ENCODE measurements around the gene GALNTL6. TPM values are rescaled to one million over a fixed set of nuclear protein-coding genes. Genes with fewer than 3 reads are reported as not detected.

Gene GALNTL6
- total RNA-seq, 1 experiment from 2014 or later = not detected

DNA sequence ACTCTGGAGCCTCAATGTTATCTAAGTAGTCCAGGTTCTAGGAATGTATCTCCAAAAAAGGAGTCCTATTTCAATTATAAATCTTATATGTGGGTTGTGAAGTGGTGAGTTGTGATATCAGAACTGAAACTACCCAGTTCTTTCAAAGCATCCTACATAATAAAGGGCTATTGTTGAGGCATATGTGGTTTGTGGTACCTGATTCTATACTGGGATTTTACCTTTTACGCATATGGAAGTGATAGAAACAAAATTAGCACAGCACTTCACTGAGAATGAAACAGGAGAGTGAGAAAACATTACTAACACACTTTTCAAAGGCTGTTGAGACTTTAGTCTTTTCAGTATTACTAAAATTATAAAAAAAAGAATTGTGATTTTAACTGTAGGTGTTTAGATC lies 937.7 kb downstream of the GALNTL6 start:
- no CpG with 5 or more reads among the region's 1 CpG for WGBS (ENCODE audit: extremely low coverage, insufficient read length, low lambda C conversion rate)
- Histone ChIP-seq H3K79me1 (ENCODE audit: insufficient read depth, low read depth, low read length, poor library complexity, severe bottlenecking) (no peaks in the 10 kb centered on the region), H2BK15ac (ENCODE audit: low read depth, low read length) (no peak overlapping the region), H3K9ac (ENCODE audit: extremely low read depth, insufficient read length, low read length) (no peak overlapping the region), H3K27me3 (ENCODE audit: insufficient read depth, low read length) (no peaks in the 10 kb centered on the region), H2BK120ac (ENCODE audit: low read depth, low read length, poor library complexity, severe bottlenecking) (no peak overlapping the region), H3K9me3 (ENCODE audit: control insufficient read depth, low read depth, low read length) (no peaks in the 10 kb centered on the region), H2BK12ac (ENCODE audit: insufficient read length, low read depth, low read length) (no peak overlapping the region), H3K56ac (ENCODE audit: insufficient read length, low read depth, low read length) (no peak overlapping the region), H3K23me2 (ENCODE audit: insufficient read length, low read depth, low read length, poor library complexity, severe bottlenecking) (no peaks in the 10 kb centered on the region), H3T11ph (ENCODE audit: low read length) (no peak overlapping the region), H4K5ac (ENCODE audit: insufficient read length, low read depth, low read length) (no peak overlapping the region), H4K91ac (ENCODE audit: insufficient read length, low read depth, low read length) (no peak overlapping the region), H3K14ac (ENCODE audit: insufficient read depth, low read length) (no peak overlapping the region), H3K18ac (ENCODE audit: insufficient read length, low read depth, low read length) (no peak overlapping the region), H2BK20ac (ENCODE audit: low read depth, low read length, poor library complexity, severe bottlenecking) (no peak overlapping the region), H3K27ac (ENCODE audit: insufficient read length, low read depth, low read length) (no peak overlapping the region), H3K4me2 (ENCODE audit: insufficient read depth, insufficient read length, low read length) (no peak overlapping the region), H2BK5ac (ENCODE audit: insufficient read length, low read length) (no peak overlapping the region), H4K20me1 (ENCODE audit: control insufficient read depth, insufficient read depth, insufficient read length) (no peaks in the 10 kb centered on the region), H4K8ac (replicated peaks; ENCODE audit: insufficient read length, low read depth, low read length) (no peak overlapping the region), H2AK5ac (ENCODE audit: insufficient read length, low read length) (no peak overlapping the region), H3K4ac (ENCODE audit: low read depth, low read length) (no peak overlapping the region), H3K4me1 (ENCODE audit: insufficient read depth, low read length) (no peaks in the 10 kb centered on the region; the same call in 1 of the 2 replicates), H3K79me2 (ENCODE audit: insufficient read depth, low read length) (no peaks in the 10 kb centered on the region), H2AFZ (ENCODE audit: low read length) (no peak overlapping the region), H3K23ac (ENCODE audit: insufficient read length, low read depth, low read length) (no peak overlapping the region)
- no peak for TF ChIP-seq CTCF (conservative IDR thresholded peaks at IDR 0.05)
- DNase-seq = no peak
- H3K27ac Mint-ChIP-seq = peak overlapping the region in 2 of 3 experiments; percentile 19 to 35; a peak in 3 of 7 replicates
- peaks cover 9 to 10% of the 10 kb centered on the region in 2 experiments for H3K4me1 Mint-ChIP-seq
- H3K36me3 Mint-ChIP-seq (ENCODE audit: insufficient read depth in 1 of 3, low read depth in 3 of 3) = peaks cover 0 to 4% (median 0%) of the 10 kb centered on the region in 3 experiments; a peak in 3 of 7 replicates
- H3K27me3 Mint-ChIP-seq (ENCODE audit: low read depth) = no peaks in the 10 kb centered on the region
- H3K4me3 Mint-ChIP-seq = no peak overlapping the region
- peaks cover 3% of the 10 kb centered on the region in 2 experiments; a peak in 3 of 5 replicates for H3K9me3 Mint-ChIP-seq
